ENCODE results near the gene PLCD3. TPM values are rescaled to one million over a fixed set of nuclear protein-coding genes. Genes with fewer than 3 reads are reported as not detected.

Gene PLCD3
- polyA plus RNA-seq, 1 donor, result 33.6 TPM

DNA sequence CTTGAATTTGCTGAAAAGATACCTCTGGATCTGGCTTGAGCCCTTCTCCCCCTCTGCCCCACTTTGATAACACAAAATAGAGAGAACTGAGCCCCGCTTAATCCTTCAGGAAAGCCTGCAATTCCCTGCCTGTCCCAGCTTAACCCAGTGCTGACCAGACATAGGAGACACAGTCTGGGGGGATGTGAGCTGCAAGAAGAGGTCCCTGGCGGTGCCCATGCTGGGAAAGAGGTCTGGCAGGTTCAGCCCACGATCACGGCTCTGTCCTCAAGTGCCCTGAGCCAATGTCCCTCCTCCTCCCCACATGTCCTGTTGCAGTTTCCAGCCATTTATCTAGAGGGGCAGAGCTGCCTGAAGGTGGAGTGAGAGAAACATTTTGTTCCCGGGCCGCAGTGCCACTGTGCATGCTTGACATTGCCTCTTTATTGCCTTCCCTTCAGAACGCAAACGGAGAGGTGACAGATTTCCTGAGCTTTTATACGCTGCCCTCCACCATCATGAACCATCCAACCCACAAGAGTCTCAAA is 29.0 kb downstream of the PLCD3 start:
- no peak for DNase-seq (ENCODE audit: low read depth)

DNA sequence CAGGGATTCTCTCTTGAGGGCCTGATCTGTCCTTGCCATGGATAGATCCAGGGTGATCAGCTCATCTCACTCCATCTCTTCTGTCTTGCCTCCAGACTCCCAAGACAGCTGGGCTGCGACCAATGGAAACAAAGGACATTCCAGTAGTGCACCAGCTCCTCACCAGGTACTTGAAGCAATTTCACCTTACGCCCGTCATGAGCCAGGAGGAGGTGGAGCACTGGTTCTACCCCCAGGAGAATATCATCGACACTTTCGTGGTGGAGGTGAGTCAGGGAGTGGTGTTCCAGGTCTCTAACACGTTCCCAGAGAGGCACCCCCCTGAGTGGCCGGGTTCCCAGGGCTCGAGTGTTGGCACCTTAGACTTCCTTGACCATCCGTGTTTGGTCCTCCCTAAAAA is 29.5 kb downstream of the PLCD3 start:
- DNase-seq (ENCODE audit: low read depth), result no peak

DNA sequence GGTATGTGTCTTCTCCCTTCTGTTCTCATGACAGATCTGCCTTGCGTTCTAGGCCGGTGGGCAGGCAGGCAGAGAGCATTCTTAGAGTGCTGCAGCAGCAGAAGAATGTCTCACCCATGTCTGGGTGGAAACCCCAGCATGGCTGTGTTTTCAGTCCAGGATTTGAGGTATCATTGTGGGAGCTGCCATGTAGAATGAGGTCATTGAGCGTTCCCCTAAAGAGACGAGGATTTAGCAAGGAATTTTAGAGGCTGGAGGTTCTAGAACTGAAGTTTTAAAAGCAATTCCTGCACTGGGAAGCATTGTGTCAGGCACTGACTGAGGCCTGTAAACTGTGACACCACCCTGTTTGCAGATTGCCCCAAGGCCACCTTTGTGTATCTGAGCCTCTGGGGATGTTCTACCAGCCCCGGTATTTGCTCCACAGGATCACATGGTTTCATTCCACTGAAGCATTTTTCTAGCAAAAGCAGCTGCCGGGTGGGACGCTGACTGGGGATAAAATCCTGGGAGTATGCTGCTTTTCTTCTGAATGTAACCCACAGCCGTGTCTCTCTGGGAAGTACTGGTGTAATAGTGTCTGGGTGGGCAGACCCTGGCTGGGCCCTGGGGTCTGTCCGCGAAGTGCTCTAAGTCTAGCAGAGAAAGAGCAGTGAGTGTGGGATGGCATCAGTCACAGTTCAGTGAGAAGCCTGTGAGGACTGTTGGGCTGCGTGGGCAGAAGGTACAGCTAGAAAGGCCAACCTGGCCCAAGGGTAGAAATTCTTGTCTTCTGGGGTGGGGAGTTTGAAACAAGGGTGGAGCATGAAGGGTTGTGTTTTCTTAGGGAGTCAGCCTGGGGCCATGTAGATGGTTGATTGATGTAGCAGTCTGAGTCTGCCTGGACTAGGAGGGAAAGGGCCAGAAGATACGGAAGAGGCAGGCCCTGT is 30.2 kb downstream of the PLCD3 start:
- no peak for DNase-seq (ENCODE audit: low read depth)

DNA sequence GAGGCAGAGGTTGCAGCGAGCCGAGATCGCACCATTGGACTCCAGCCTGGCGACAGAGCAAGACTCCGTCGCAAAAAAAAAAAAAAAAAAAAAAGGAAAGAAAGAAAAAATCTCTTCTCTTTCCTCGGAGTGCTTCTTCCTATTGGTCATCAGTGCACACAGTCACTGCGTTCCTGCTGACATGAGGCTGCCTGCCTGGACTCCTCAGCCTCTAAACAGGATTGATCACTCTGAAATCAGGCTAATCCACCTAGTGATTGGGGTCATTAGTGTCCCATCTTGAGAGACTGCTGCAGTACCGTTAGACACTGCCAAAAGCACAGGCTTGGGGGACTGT is 30.8 kb downstream of the PLCD3 start:
- DNase-seq (ENCODE audit: low read depth), result no peak

DNA sequence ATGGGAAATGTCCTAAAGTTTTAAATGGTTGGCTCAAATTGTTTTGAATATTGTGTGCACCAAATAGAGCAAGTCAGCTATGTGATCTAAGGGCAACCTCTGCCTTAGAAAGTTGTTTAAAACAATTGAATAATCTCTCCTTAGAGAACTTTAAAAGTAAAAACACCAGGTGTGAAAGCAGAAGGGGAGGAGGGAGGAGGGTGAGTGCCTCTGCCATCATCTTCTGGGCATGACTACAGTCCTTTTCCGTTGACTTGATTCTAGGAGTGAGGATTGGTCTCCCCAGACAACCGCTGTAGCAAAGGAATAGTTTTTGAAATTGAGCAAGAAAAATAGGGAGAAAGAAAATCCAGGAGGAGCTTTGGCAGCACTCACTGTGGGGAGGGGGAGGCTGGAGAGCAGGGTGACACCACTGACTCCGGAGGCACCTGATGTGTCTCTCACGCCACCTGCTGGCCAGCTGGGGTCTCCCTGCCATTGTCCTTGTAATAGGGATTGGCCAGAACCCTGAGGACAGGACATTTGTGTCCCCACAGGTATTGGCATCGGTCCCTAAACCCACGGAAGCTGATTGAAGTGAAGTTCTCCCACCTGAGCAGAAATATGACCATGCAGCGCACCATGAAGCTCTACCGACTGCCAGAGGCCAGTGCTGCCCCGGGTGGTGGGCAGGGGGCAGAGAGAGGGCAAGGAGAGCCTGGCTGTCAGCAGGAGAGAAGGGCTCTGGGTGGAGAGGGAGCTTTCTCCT is 33.3 kb downstream of the PLCD3 start:
- DNase-seq (ENCODE audit: low read depth), result peak; percentile 41

DNA sequence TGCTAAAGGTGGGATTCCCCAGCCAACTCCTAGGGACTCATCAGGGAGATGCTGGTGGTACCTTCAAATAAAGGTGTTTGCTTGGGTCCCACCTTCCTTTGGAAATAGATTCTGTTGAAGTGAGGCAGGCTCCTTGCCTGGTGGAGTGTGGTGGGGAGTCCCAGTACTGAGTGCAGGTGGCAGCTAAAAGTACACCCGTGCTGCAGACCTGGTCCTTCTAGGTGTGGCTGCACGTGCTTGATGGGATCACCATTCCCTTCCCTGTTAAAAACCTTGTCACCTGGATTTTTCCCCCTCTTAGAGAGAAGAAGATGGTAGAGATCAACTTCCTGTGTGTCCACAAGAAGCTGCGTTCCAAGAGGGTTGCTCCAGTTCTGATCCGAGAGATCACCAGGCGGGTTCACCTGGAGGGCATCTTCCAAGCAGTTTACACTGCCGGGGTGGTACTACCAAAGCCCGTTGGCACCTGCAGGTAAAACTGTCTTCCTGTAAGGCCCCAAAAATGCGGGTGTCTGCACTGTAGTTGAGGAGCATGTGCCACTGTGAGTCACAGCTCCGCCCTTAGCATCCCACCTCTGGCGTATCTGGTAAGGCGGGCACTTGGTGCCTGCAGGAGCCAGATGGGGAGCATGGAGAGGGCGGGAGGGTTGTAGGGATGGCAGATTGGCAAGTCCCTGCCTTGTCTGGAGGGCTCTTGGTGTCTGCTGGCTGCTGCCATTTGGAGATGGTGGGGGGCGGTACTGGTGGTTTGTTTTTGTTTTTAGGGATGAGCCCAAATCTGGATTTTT is 34.0 kb downstream of the PLCD3 start:
- DNase-seq (ENCODE audit: low read depth), result no peak

DNA sequence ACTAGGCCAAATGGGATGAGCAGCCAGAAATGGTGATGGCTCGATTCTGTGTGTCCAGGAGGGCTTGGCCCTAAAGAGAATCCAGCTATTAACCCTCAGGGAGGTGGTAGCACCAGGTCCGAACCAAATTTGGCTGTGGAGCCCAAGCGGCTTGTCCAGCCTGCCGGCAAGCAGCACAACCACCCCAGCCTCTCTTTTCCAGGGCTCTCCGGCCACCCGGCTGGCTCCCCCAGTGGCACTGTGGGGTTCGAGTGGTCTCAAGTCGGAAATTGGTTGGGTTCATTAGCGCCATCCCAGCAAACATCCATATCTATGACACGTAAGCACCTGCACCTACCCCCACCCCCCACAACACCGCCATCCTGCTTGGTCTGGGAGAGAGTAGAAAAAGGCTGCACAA is 35.4 kb downstream of the PLCD3 start:
- DNase-seq (ENCODE audit: low read depth), result no peak

DNA sequence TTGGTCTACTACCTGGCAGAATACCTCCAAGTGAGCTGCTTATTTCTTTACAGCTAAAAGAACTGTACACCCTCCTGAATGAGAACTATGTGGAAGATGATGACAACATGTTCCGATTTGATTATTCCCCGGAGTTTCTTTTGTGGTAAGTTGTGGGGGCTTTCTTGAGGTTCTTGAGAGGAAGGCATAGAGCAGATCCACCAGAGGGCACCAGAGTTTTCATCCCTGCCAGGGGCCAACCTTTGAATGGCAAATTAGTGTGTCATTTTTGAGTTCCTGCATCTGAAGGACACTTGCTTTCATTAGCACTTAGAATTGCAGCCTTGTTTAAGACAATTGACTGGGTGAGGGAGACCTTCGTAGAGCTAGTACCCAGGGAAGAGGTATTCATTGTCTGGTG is 36.2 kb downstream of the PLCD3 start:
- no peak for DNase-seq (ENCODE audit: low read depth)

DNA sequence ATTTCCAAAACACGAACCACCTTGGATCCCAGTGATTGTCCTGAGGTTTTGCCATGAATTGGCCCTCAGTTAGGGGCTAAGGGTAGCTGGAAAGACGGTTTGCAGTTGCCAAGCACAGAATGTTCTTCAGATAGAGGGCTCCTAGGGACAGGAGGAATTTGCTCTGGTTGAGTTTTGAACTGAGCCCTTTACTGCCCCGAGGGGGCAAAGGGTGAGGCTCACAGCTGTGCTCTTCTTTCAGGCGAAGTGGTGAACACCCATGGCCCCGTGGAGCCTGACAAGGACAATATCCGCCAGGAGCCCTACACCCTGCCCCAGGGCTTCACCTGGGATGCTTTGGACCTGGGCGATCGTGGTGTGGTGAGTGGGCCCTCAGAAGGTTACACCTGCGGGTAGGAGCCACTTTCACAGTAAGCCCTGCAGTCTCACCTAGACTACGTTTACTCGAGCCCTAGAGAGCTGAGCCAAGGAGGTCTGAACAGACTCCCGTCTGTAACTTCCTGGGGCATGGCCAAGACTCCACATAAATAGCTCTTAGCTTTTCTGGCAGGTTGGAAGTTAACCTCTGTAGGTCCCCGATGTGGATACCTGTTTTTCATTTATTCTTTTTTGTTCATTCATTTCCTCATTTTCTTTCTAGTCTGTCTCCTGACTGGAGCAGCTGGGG is 38.7 kb downstream of the PLCD3 start:
- no peak for DNase-seq (ENCODE audit: low read depth)

DNA sequence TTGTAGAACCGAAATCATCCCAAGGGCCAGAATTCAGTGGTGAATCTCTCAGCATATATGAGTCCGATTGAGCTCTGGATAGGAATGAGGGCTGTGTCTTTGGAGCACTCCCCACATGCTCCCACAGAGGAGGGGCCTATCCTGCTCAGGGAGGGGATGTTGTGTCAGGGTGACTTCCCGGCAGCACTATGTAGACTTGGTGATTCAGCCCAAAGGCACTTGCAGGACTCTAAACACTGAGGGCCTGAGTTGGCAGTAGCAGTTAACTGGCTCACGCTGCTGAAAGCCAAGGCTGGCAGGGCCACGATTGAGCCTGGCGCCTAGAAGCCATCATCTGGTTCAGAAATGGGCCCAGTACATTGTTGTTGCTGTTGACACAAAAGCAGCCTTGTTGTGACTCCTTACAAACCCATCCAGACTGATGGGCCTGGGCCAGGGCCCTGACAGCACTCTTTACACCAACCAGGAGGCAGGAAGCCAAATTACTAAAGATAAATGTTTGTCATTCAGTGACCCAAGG is 39.3 kb downstream of the PLCD3 start:
- DNase-seq (ENCODE audit: low read depth), result no peak

DNA sequence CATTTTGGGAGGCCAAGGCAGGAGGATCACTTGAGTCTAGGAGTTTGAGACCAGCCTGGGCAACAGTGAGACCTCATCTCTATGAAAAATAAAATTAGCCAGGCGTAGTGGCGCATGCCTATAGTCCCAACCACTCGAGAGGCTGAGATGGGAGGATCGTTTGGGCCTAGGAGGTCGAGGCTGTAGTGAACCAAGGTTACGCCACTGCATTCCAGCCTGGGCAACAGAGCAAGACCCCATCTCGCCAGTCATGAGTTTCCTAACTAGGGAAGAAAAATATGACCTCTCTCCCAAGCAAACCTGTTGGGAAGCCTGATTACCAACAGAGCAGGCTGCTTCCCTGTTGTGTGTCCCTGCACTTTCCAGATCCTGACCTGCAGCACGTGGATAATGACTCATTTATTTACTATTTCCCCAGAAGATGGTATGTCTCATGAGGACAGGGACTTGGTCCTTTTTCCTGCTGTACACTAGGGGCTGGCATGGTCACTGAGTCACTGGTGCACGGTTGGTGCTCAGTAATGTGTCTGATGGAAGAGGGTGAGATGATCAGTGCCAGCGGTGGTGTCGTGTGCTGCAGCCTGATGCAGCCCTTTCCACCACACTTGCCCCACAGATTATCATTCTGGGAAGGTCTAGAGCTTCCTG is 40.4 kb downstream of the PLCD3 start:
- no peak for DNase-seq (ENCODE audit: low read depth)

DNA sequence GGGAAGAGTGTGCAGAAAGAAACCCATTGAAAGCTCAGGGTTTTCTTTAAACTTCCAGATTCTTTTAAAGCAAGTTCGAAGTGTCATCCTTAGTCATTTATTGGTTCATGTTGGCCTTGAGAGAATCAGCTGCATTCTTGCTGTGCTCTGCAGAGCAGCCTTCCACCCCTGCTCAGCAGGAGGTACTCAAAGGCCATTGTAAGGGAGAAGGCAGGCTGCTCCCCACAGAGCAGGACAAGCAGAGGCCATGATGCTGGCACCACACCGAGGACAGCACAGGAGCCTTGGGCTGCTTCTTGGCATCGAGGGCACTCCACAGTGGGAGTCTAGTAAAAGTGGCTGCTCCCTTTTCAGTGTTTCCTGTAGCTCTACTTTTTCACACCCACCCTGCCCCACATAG is 41.6 kb downstream of the PLCD3 start:
- DNase-seq (ENCODE audit: low read depth), result no peak

DNA sequence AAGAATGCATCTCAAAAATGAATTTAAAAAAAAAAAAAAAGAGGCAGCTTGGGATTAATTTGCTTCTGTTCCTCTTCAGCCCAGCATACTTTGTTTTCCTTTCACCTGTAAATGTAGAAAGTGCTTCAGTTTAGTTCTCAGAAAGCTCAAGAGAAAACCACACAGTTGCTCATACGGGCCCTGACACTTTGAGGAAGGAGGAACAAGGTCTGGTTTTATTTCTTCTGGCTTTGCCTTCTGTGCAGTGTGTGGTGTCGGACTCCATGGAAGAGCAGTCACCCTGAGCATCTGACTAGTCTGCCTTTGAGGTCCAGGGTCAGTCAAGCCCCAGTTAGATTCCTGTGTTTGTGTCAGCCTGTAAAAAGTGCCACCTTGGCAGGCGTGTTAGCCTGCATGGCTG is 43.6 kb downstream of the PLCD3 start:
- DNase-seq (ENCODE audit: low read depth), result no peak

DNA sequence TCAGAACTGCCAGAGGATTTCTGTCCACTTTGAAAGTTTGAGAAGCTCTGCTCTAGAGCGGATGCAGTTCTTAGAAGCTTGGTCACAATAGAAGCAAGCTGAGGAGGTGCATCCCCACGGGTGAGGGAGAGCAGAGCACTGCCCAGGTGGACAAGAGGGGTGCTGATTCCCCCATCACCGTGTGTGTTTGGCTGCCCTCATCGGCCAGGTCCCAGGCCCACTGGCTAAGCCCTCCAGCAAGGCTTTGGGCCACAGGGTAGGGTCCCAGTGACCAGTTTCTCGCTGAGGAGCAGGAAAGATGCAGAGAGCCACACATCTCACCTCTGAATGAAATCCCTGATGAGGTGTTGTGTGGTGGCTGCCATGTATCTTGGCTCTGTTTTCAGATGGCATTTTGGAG is 44.3 kb downstream of the PLCD3 start:
- no peak for DNase-seq (ENCODE audit: low read depth)

DNA sequence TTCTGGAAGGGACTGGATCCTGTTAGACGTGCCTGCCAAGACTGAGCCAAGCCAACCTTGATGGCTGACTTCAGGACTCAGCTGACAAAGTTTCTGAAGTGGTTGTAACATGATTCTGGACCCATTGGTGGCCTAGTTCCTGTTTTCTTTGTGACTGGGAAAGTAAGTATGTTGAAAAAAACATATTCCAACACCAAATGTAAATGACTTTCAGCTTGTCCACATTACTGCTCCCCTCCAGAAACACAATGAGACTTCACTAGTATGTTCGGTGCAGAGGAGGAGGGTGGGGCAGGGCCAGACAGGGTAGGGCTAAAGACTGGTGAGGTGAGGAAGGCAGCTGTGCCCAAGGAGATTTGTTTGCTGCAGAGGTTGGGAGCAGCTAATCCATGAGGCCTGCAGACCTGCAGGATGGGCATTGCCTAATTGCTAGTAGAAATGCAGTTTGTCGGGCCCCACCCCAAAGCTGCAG is 44.8 kb downstream of the PLCD3 start:
- DNase-seq (ENCODE audit: low read depth), result no peak

DNA sequence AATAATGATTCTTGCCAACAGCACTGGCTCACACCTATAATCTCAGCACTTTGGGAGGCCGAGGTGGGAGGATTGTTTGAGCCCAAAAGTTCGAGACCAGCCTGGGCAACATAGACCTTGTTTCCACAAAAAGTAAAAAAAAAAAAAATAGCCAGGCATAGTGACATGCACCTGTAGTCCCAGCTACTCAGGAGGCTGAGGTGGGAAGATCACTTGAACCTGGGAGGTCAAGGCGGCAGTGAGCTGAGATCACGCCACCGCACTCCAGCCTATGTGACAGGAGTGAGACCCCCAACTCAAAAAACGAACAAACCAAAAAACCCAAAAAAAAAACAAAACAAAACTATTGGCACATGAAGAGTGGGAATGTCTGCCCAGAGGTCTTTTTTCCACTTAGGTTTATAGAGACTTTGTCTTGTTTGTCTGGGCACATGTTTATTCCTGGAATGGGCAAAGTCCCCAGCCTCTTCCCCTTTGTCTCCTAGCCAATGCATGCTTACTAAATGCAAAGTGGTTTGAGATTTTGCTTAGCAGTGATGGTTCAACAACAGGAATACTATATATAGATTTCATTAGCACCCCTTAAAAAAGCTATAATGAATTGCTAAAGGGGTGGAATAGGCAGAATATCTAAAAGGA is 45.3 kb downstream of the PLCD3 start:
- no peak for DNase-seq (ENCODE audit: low read depth)

DNA sequence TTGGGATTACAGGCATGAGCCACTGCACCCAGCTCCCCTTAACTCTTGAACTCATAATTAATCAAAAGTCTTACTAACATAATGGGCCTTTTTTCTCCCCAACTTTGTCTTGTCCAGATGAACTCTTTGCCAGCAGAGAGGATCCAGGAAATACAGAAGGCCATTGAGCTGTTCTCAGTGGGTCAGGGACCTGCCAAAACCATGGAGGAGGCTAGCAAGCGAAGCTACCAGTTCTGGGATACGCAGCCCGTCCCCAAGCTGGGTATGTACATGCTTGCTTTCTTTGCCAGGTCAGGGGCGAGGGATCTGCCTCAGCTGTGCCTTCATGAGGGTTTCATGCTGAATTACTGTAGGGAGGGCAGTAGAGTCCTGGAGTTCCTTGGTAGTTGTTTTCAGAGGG is 45.9 kb downstream of the PLCD3 start:
- DNase-seq (ENCODE audit: low read depth), result no peak

DNA sequence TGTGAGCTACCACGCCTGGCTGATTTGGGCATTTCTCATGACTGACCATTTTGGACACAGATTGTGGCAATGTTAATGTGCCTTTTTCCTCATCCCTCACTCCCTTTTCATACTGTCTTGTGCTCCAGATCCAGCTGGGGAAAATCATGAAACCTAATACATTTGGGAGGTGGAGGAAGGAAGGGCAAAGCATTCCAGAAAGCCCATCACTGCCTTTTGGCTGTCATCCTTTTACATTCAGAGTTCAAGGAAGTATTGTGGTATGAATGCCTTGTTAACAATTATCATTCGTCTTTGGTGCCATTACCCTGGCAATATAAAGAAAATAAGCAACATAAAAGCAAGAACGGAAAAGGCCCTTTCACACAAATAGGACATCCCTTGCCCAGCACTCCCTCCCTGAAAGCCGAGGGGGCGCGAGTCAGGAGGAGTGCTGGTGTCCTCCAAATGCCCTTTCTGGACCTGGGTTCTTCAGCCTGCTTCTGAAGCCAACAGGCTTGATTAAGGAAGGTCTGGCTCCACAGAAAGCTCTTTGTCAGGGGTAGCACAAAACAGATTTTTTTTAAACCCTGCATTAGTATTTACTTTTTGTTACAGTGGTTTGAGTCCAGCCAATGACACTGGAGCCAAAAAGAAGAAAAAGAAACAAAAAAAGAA is 51.1 kb downstream of the PLCD3 start:
- DNase-seq (ENCODE audit: low read depth), result no peak

DNA sequence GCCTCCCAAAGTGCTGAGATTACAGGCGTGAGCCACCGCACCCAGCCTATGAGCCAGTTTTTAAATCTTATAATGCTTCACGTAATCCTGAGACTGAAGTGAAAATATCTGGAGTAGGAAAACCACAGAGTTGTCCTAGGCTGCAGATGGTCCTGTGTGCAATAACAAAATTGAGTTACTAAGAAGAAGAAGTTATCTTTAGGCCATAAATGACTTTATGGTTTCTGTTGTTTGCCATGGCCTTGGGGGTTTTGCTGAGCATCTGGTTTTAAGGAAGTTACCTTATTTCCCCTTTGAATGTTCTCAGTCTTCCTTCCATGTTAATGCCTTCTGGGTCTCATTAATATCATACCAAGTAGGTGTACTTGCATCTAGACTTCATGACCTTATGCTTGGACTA is 54.7 kb downstream of the PLCD3 start:
- DNase-seq (ENCODE audit: low read depth), result no peak
